HEK293 (cell line): ENCODE measurements around the gene DLK1.

Experiments
- INSM2 ChIP-seq: fragments of 450-650 bp; formaldehyde crosslinking; IDR thresholded peaks from 2 replicates; pipeline ENCODE4 v1.5.1; 2016; ENCODE audit warnings: missing biosample characterization, missing genetic modification characterization
- KLF16 ChIP-seq: fragments of 450-650 bp; formaldehyde crosslinking; IDR thresholded peaks from 2 replicates; pipeline ENCODE4 v1.5.1; 2017; ENCODE audit warnings: missing biosample characterization, missing genetic modification characterization
- TCF7L2 ChIP-seq: IDR thresholded peaks from 2 replicates; pipeline ENCODE4 v1.6.1; 2011; ENCODE audit warnings: low read depth, mild to moderate bottlenecking, inconsistent platforms, low read length, moderate library complexity, borderline replicate concordance
- TRIM28 ChIP-seq: IDR thresholded peaks from 2 replicates; pipeline ENCODE4 v1.6.1; 2011; ENCODE audit warnings: low read length, control low read depth, borderline replicate concordance
- YY2 ChIP-seq: fragments of 450-650 bp; formaldehyde crosslinking; IDR thresholded peaks from 2 replicates; pipeline ENCODE4 v1.5.1; 2016; ENCODE audit warnings: missing biosample characterization, missing genetic modification characterization
- ZBTB17 ChIP-seq: fragments of 450-650 bp; formaldehyde crosslinking; IDR thresholded peaks from 2 replicates; pipeline ENCODE4 v1.5.1; 2016; ENCODE audit warnings: missing biosample characterization, missing genetic modification characterization
- ZBTB21 ChIP-seq: fragments of 450-650 bp; formaldehyde crosslinking; IDR thresholded peaks from 2 replicates; pipeline ENCODE4 v1.5.1; 2017; ENCODE audit warnings: missing biosample characterization, missing genetic modification characterization
- ZEB2 ChIP-seq: fragments of 450-650 bp; formaldehyde crosslinking; IDR thresholded peaks from 2 replicates; pipeline ENCODE4 v1.5.1; 2016; ENCODE audit warnings: missing biosample characterization, missing genetic modification characterization
- ZFP37 ChIP-seq: fragments of 450-650 bp; formaldehyde crosslinking; IDR thresholded peaks from 2 replicates; pipeline ENCODE4 v1.5.1; 2016; ENCODE audit warnings: missing biosample characterization, missing genetic modification characterization
- ZNF248 ChIP-seq: fragments of 450-650 bp; formaldehyde crosslinking; IDR thresholded peaks from 2 replicates; pipeline ENCODE4 v1.5.1; 2017; ENCODE audit warnings: missing biosample characterization, missing genetic modification characterization
- ZNF324 ChIP-seq: fragments of 450-650 bp; formaldehyde crosslinking; IDR thresholded peaks from 2 replicates; pipeline ENCODE4 v1.5.1; 2016; ENCODE audit warnings: missing biosample characterization, missing genetic modification characterization
- ZNF341 ChIP-seq: fragments of 450-650 bp; formaldehyde crosslinking; IDR thresholded peaks from 2 replicates; pipeline ENCODE4; 2016; ENCODE audit warnings: low read depth, missing biosample characterization, missing genetic modification characterization
- ZNF529 ChIP-seq: fragments of 450-650 bp; formaldehyde crosslinking; IDR thresholded peaks from 2 replicates; pipeline ENCODE4 v1.5.1; 2017; ENCODE audit warnings: missing genetic modification characterization, missing biosample characterization; ENCODE audit not compliant: insufficient replicate concordance
- ZNF580 ChIP-seq: fragments of 450-650 bp; formaldehyde crosslinking; IDR thresholded peaks from 2 replicates; pipeline ENCODE4 v1.5.1; 2016; ENCODE audit warnings: missing biosample characterization, missing genetic modification characterization
- ZNF629 ChIP-seq: fragments of 450-650 bp; formaldehyde crosslinking; IDR thresholded peaks from 2 replicates; pipeline ENCODE4 v1.5.1; 2017; ENCODE audit warnings: missing biosample characterization, missing genetic modification characterization
- ZNF660 ChIP-seq: fragments of 450-650 bp; IDR thresholded peaks from 2 replicates; pipeline ENCODE4 v1.5.1; 2018; ENCODE audit warnings: missing biosample characterization, mild to moderate bottlenecking, missing genetic modification characterization
- ZSCAN30 ChIP-seq: fragments of 450-650 bp; IDR thresholded peaks from 2 replicates; pipeline ENCODE4 v1.5.1; 2018; ENCODE audit warnings: missing biosample characterization, mild to moderate bottlenecking, missing genetic modification characterization, moderate library complexity
- TF ChIP-seq, protein P1 (sequence below): fragments of 450-650 bp; formaldehyde crosslinking; IDR thresholded peaks from 2 replicates; pipeline ENCODE4 v1.5.1; 2016; ENCODE audit warnings: missing biosample characterization, missing genetic modification characterization
- TF ChIP-seq, protein P2 (sequence below): fragments of 450-650 bp; formaldehyde crosslinking; IDR thresholded peaks from 2 replicates; pipeline ENCODE4 v1.5.1; 2016; ENCODE audit warnings: missing biosample characterization, missing genetic modification characterization
- TF ChIP-seq, protein P3 (sequence below): fragments of 450-650 bp; formaldehyde crosslinking; IDR thresholded peaks from 2 replicates; pipeline ENCODE4 v1.5.1; 2016; ENCODE audit warnings: missing biosample characterization, missing genetic modification characterization
- TF ChIP-seq, protein P4 (sequence below): fragments of 450-650 bp; formaldehyde crosslinking; IDR thresholded peaks from 2 replicates; pipeline ENCODE4 v1.5.1; 2017; ENCODE audit warnings: missing biosample characterization, mild to moderate bottlenecking, missing genetic modification characterization, moderate library complexity
- TF ChIP-seq, protein P5 (sequence below): fragments of 450-650 bp; formaldehyde crosslinking; IDR thresholded peaks from 2 replicates; pipeline ENCODE4 v1.5.1; 2016; ENCODE audit warnings: missing biosample characterization, missing genetic modification characterization

Gene DLK1

GRCh38 chr14:100692859-100693558, 33.7 kb upstream of the DLK1 start (continued):
- no peak for TF ChIP-seq ZNF324 (tag by site-specific recombination)
- no peak for TF ChIP-seq ZFP37 (tag by site-specific recombination)
- TF ChIP-seq, protein P1, sequence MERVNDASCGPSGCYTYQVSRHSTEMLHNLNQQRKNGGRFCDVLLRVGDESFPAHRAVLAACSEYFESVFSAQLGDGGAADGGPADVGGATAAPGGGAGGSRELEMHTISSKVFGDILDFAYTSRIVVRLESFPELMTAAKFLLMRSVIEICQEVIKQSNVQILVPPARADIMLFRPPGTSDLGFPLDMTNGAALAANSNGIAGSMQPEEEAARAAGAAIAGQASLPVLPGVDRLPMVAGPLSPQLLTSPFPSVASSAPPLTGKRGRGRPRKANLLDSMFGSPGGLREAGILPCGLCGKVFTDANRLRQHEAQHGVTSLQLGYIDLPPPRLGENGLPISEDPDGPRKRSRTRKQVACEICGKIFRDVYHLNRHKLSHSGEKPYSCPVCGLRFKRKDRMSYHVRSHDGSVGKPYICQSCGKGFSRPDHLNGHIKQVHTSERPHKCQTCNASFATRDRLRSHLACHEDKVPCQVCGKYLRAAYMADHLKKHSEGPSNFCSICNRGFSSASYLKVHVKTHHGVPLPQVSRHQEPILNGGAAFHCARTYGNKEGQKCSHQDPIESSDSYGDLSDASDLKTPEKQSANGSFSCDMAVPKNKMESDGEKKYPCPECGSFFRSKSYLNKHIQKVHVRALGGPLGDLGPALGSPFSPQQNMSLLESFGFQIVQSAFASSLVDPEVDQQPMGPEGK = peak; percentile 55
- 0 out of 2 replicates have a peak, but pooled peaks have one; percentile 24 for TF ChIP-seq INSM2 (tag by site-specific recombination)
- no peak for TF ChIP-seq ZBTB21 (tag by site-specific recombination)
- peak; percentile 70 for TF ChIP-seq TCF7L2
- TF ChIP-seq TRIM28 = no peak; the same call in 1 of the 2 replicates
- 0 out of 2 replicates have a peak, but pooled peaks have one; percentile 15 for TF ChIP-seq ZNF341 (tag by site-specific recombination)
- TF ChIP-seq ZBTB17 = 0 out of 2 replicates have a peak, but pooled peaks have one; percentile 49
- TF ChIP-seq, protein P2, sequence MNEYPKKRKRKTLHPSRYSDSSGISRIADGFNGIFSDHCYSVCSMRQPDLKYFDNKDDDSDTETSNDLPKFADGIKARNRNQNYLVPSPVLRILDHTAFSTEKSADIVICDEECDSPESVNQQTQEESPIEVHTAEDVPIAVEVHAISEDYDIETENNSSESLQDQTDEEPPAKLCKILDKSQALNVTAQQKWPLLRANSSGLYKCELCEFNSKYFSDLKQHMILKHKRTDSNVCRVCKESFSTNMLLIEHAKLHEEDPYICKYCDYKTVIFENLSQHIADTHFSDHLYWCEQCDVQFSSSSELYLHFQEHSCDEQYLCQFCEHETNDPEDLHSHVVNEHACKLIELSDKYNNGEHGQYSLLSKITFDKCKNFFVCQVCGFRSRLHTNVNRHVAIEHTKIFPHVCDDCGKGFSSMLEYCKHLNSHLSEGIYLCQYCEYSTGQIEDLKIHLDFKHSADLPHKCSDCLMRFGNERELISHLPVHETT = 0 out of 2 replicates have a peak, but pooled peaks have one; percentile 20
- TF ChIP-seq ZNF580 = no peak
- TF ChIP-seq, protein P3, sequence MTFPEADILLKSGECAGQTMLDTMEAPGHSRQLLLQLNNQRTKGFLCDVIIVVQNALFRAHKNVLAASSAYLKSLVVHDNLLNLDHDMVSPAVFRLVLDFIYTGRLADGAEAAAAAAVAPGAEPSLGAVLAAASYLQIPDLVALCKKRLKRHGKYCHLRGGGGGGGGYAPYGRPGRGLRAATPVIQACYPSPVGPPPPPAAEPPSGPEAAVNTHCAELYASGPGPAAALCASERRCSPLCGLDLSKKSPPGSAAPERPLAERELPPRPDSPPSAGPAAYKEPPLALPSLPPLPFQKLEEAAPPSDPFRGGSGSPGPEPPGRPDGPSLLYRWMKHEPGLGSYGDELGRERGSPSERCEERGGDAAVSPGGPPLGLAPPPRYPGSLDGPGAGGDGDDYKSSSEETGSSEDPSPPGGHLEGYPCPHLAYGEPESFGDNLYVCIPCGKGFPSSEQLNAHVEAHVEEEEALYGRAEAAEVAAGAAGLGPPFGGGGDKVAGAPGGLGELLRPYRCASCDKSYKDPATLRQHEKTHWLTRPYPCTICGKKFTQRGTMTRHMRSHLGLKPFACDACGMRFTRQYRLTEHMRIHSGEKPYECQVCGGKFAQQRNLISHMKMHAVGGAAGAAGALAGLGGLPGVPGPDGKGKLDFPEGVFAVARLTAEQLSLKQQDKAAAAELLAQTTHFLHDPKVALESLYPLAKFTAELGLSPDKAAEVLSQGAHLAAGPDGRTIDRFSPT = peak; percentile 69
- TF ChIP-seq, protein P4, sequence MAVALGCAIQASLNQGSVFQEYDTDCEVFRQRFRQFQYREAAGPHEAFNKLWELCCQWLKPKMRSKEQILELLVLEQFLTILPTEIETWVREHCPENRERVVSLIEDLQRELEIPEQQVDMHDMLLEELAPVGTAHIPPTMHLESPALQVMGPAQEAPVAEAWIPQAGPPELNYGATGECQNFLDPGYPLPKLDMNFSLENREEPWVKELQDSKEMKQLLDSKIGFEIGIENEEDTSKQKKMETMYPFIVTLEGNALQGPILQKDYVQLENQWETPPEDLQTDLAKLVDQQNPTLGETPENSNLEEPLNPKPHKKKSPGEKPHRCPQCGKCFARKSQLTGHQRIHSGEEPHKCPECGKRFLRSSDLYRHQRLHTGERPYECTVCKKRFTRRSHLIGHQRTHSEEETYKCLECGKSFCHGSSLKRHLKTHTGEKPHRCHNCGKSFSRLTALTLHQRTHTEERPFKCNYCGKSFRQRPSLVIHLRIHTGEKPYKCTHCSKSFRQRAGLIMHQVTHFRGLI (tag by site-specific recombination) = no peak
- TF ChIP-seq YY2 (tag by site-specific recombination) = no peak
- TF ChIP-seq ZSCAN30 = no peak
- TF ChIP-seq ZNF629 (tag by site-specific recombination) = peak; percentile 73
- TF ChIP-seq ZNF660 = 0 out of 2 replicates have a peak, but pooled peaks have one; percentile 63
- TF ChIP-seq ZEB2 = peak; percentile 63
- no peak for TF ChIP-seq KLF16 (tag by site-specific recombination)
- TF ChIP-seq, protein P5, sequence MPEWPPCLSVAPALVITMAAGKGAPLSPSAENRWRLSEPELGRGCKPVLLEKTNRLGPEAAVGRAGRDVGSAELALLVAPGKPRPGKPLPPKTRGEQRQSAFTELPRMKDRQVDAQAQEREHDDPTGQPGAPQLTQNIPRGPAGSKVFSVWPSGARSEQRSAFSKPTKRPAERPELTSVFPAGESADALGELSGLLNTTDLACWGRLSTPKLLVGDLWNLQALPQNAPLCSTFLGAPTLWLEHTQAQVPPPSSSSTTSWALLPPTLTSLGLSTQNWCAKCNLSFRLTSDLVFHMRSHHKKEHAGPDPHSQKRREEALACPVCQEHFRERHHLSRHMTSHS (tag by site-specific recombination) = no peak
- TF ChIP-seq ZNF529 (tag by site-specific recombination) = no peak
- TF ChIP-seq ZNF248 (tag by site-specific recombination) = no peak
